Measurements from ENCODE around the gene FBXW8.

DNA sequence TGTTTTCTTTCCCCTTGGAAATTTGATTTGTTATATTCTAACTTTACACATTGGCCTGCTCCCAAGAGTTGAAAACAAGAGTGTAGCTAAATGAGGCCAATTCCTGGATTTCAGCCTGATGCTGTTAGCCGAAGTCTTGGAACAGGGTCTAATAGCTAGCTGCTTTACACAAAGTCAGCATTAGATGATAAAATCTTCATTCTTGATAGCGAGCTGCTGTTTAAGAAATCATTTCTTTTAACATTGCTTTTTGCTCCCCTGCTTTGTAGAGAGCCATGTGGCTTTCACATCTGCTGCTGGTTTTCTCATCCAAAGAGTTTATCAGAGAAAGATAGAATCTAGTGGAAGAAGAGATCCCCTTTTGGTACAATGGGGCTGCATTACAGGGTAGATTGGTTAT lies 22.3 kb downstream of the FBXW8 start:
- TF ChIP-seq CTCF (conservative IDR thresholded peaks at IDR 0.05 in 1 of 2, IDR thresholded peaks at IDR 0.05 in 1 of 2; ENCODE audit: low read depth in 1 of 2, low read length in 2 of 2) (no peak), EZH2 (IDR thresholded peaks at IDR 0.05; ENCODE audit: low read length, missing control alignments) (no peak)
